GM12892 (cell line): ENCODE data around the gene ABCA6.

Experiments
- POLR2AphosphoS5 ChIP-seq: IDR thresholded peaks from 2 replicates; pipeline ENCODE4 v1.6.1; 2011; ENCODE audit warnings: low read depth, low read length, control low read depth
- TAF1 ChIP-seq: IDR thresholded peaks from 2 replicates; pipeline ENCODE4 v1.6.1; 2011; ENCODE audit warnings: low read depth, mild to moderate bottlenecking, control low read depth, low read length, borderline replicate concordance

GRCh38 chr17:69105907-69106730 is 35.6 kb downstream of the ABCA6 start:
- TF ChIP-seq POLR2AphosphoS5: no peak
- TF ChIP-seq TAF1: no peak
